Measurements from ENCODE around the gene GFER.
"Not testable (repeated sequence)": the region's sequence is repeated elsewhere in the genome, so short reads cannot be mapped to it uniquely, and the experiment has no call there.

GFER gene

DNA sequence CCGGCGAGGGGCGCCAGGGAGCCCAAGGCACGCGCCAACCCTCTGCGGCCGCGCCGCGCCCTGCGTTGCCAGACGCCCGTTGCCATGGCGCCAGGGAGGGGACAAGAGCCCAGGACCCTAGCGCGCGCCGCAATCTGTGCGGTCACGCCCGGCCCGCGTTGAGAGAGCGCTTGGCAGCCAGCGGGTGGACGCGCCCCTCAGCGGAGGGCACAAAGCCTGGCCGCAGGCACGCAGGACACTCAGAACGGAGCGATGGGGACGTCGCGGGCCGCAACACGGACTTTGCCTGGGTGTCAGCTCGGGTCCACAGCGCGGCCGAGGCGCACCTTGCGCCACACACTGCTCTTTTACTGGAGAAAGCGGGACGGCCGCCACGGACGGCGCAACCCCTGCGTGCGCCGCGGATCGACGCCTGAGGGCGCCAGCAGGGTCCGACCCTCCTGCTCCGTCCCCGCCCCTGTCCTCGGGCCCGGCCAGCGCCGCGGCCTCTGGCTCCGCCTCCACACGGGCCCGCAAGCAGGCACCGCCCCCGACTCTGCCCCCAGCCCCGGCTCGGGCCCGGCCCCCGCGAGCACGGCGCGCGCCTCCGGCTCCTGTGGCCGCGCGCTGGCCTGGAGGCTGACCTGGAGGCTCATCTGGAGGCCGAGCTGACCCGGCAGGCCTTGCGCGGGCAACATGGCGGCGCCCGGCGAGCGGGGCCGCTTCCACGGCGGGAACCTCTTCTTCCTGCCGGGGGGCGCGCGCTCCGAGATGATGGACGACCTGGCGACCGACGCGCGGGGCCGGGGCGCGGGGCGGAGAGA, at the start of gene GFER:
GFER (plus strand) TSS at position 650 of the 803 bp plus-strand sequence; CDS start at position 676, 26 bp downstream.
- peak; percentile 81 for DNase-seq

DNA sequence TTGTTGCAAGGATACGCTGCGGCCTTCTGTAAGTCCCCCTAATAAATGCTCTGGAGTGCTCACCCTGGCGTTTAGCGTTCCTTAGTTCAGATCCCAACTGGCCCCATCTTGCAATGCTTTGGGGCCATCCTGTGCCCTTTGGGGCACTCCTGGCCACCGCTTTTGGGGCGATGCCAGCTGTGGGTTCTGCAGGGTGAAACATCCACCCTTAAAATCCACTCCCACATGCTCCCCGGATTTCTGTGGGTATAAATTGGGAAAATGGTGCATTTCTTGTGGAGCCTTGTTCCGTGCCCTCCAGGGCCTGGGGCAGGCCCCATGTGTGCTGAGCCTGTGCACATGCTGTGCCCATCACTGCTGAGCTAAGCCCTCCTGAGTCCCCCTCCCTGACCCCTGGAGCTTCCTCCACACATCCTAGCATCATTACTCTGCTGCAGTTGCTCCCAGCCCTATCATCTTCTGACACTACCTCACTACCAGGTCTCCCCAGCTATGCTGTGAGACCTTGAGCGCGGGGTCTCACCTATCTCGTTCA, 47.0 kb upstream of the GFER start:
- DNase-seq: no peak

DNA sequence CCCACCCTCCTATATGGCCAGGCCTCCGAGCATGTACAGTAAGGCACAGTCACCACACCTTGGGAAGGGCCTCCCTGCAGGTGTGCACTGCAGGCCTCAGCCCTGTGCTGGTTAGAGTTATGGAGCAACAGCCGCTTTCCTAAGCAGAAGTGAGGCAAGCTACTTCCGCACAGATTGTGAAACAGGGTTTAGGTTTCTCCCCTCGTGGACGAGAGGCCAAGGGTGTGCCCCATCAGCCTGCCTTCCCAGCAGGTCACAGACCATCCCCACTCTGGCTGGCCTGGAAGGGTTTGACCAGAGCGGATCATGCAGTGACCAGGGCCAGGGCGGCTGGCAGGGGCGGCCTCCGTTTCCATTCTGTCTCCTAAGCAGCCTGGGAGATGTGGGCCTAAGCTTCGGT, 45.7 kb upstream of the GFER start:
- no peak for DNase-seq

DNA sequence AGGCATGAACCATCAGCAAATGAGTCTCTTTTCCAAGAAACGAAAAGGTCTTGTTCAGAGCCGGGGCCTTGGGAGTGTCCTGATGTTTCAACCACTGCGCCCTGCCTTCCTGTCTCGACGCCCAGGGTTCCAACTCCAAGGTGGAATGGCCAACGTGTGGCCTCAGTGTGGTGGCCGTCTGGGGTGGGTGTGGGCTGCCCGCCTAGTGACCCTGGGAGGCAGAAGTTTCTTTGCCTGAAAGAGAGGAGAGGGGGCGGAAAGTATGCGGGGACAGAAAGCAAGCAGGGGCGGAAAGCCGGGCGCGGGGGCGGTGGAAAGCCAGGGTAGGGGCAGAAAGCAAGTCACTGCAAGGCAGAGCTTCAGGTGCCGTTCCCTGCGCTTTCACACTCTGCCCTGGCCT, 45.1 kb upstream of the GFER start:
- DNase-seq: no peak

DNA sequence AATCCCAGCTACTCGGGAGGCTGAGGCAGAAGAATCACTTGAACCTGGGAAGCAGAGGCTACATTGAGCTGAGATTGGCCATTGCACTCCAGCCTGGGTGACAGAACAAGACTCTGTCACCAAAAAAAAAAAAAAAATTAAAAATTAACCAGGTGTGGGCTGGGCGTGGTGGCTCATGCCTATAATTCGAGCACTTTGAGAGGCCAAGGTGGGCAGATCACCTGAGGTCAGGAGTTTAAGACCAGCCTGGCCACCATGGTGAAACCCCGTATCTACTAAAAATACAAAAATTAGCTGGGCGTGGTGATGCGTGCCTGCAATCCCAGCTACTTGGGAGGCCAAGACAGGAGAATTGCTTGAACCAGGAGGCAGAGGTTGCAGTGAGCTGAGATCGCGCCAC, 44.2 kb upstream of the GFER start:
- not testable (repeated sequence) for DNase-seq

DNA sequence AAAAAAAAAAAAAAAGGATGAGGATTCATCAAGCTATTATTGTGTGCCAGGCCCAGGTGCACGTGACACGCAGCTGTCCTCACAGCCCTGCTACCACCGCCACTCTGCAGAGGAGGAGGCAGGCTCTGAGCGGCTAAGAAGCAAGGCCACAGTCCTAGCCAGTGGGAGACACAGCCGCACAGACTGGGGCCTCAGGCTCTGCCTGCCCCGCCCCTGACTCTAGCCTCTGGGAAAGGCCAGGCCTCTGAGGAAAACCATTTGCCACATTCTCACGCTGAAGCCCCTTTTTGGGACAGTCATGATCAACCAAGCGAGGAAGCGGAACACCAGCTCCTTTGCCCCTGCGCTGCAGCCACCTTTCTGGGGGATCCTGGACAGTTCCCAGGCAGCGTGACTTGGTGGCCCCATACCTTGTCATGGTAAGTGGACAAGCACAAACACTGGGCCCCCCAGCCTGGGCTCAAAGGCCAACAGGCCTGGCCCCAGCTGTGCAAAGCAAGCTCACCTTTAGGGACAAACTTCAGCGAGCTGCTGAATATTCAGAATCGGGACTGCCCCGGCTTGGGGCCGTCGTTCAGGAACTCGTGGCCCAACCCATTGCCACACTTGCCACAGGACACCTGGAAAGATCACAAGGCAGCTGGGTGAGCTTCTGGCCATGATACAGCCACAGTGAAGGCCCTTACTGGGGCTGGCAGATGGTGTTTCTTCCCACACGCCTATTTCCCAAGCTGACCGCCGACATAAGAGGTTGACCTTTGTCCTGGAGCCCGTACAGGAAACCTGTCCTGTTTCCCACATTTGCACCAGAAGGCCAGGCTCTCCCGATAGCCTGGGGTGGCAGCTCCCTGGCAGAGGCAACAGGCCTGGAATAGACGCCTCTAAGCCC, 43.5 kb upstream of the GFER start:
- DNase-seq: no peak

DNA sequence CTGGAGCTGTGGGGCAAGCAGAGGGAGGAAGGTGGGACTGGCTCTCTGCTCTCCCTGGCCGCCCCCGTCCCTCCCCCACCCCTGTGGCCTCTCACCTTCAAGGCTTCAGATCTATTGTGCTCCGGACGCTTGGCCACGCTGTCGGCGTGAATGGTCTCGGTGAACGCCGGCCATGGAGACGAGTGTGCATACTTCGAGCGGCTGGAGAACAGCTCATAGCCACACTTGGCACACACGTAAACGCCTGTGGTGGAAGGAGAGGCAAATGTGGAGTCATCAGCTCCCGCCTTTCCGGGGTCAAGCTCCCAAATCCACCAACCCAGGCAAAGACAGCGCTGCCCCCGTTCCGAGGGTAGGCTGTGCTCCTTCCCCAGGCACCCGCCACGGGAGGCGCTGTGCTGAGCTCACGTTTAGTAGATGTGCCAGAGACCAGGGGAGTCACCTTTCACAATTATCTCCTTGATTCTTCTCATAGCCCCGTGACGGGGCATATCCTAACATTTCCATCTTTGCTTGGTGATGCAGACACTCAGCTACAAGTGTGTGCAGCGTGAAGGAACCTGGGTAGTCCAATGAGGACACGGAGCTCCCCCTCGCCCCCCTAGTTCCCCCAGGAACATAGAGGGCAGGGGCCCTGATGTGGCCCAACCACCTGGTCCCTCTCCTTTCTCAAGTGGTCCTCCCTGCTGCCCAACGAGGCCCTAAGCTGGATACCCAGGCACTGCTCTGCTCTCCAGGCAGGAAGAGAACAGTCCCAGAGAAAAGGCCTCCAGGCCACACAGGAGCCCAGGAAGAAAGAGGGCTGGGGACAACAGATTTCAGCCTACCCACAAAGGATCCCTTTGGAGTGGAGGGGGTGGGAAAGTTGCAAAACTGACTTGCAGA, 42.6 kb upstream of the GFER start:
- DNase-seq: no peak

DNA sequence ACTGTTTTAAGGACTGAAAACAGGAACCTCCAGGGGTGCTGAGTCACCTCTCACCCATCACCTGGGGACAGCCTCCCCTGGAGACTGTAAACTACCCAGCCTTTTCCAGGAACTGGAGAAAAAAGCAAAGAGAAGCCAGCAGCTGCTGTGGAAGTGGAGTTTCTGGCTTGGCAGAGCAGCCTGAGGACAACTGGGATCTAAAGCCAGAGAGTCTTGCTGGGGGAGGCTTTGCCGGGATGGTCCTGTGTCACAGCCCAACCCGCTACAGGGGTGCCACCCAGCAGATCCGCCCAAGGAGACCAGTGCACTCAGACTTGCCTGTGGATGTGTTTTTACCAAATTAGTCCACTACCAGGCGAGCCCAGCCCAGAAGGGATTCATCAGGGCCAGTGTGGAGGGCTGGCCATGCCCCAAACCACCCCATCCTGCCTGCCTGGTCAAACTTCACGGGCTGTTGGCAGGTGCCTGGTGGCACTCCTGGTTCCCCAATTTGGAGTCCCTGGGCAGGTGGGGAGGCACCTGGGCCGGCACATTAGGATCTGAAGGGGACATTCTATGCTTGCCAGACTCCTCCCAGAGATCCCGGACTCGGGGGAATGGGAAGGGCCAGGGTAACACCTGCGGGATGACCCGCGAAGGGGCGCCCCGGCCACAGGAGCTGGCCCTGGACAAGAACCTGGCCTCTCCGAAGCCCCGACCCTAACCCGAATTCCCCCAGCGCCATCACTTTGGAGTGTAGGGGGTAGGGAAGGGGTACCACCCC, 41.8 kb upstream of the GFER start:
- DNase-seq: no peak

DNA sequence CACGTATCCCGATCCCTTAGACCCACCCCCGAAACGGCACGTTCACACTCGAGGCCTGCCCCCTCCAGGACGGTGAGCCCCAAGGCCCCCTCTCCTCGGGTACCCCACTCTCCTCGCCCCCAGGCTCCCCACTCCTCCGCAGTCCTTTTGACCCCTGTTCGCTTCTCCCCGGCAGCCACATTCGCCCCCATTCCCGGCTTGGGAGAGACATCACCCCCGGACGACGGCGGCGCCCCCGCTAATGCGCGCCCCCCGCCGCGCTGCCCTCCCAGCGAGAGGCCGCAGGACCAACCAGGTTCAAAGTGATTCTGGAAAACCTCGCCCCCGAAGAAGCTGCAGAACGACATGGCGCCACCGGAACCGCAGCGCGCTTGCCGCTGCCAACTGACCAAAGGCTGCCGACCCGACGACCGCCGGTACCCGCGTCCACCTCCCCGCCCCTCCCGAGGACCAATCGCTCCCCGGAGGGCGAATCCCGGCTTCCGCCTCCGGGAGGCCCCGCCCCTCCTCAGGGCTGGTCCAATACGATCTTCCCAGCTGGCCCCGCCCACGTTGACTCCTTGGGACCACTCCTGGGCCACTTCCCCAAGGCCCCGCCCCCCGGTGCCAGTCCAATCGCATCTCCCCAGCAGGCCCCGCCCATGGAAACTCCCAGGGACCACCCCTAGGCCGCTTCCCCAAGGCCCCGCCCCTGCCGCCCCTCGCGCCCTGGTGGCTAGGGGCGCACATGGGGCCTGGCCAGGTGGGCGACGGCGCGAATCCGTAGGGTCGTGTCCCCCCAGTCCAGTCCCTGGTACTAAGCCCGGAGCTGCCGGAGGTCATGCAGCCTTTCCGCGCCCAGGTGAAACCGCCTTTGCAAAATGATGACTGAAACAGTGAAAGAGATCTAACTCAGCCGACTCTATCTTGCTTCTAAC, 40.9 kb upstream of the GFER start, which contains the start of gene MSRB1:
MSRB1 (minus strand) TSS at position 390 of the 917 bp plus-strand sequence; CDS start at position 347, 43 bp downstream.
- DNase-seq: peak; percentile 98

DNA sequence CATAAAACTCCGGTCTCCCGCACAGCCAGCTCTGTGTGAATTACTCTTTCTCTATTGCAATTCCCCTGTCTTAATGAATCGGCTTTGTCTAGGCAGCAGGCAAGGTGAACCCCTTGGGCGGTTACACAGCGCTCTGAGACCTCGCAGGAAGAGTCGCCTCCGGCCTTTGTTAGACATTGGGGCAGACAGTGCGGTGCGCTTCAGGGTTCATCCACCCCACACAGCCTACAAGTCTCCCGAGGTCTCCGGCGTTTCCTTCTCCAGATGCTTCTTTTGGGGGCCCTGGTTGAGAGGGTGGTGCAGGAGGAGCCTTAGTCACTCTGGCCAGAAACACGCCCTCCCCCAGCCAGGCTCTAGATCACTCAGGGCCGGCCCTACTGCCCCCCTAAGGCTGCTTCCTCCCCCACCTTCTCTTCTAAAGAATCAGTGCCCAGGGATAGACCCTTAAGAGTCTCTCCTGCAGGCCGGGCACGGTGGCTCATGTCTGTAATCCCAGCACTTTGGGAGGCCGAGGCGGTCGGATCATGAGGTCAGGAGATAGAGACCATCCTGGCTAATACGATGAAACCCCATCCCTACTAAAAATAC, 39.3 kb upstream of the GFER start:
- no peak for DNase-seq

DNA sequence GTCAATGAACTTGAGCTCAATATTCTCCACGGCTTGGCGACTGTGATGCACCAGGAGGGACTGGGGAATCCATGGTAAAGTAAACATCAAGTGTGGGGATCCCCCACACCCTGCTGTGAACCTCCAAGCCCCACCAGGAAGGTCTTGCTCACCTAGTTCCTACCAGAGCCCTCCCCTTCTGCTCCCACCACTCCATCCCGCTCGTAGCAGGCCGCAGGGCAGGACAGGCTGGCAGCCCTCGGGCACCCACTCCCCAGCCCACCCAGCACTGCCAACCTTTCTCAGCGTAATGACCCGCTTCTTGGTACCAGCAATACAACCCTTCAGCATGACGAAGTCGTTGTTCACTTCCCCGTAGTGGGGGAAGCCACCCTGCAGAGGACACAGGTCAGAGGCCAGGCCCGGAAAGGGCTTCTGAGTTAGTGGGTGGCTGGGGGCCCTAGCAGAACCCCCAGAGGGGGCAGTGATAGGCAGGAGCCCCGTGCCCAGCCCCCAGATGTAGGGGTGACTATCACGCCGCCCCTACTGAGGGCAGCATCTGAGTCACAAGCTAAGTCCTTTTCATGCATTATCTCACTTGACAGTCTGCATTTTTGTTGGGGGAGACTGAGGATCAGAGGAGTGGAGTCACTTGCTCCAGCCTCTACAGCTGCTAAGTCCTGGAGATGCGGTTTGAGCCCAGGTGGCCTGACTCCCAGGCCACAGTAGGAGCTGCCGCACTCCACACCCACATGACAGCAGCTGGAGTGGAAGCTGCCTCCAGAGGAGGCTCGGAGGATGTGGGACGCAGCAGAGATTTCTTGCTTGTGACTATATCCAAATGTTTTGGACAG, 38.2 kb upstream of the GFER start:
- no peak for DNase-seq

DNA sequence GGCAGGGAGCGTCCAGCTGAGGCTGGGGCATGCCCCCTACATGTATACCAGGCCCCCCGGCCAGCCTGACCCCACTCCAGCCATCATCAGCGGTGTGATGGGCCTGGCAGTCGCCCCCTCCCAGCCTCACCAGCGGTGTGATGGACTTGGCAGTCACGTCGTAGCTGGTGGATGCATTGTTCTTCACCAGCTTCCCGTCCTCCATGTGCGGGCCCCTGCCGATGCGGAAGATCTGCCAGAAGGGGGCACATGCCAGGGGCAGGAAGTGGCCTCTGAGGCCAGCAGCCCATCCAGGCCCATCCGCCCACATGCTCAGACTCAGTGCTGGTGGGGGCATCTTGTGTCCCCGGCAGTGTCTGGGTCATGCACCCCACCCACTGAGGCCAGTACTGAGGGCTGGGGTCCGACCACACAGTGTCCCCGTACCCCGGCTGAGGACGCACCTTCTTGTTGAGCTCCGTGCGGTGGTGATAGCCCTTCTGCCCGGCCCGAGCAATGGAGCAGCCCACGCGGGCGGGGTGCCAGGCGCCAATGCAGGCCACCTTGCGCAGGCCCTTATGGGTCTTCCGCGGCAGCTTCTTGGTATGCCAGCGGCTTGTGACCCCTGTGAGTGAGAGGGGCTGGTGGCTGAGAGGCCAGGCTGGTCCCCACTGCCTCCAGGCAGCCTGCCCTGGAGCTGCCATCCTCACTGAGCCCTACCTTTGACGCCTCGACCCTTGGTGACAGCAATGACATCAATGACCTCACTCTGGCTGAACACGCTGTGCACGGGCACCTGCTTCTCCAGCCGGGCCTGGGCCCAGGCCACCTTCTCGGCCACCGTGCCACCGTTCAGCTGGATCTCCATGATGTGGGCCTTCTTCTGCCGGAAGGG, 37.3 kb upstream of the GFER start:
- DNase-seq: no peak

DNA sequence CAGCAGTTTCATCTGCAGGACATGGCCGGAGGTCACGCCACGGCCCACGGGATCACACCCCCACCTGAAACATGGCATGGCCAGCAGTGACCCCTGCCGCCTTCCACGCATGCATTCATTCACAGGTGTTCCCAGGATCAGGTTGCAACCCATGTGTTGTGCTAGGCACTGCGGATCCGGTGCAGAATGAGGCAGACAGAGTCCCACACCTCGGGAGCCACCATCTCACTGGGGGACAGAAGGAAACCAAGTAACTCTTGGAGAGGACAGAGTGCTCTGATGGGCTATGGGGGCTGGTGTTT, 36.7 kb upstream of the GFER start:
- DNase-seq: no peak

DNA sequence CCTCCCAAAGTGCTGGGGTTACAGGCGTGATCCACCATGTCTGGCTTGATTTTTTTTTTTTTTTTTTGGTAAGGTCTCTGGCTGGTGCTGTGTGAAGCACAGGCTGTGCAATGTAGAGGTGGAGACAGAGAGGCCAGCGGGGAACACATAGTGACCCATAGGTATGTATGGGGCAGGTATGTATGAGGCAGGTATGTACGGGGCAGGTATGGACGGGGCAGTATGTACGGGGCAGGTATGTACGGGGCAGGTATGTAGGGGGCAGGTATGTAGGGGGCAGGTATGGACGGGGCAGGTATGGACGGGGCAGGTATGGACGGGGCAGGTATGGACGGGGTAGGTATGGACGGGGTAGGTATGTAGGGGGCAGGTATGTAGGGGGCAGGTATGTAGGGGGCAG, 34.5 kb upstream of the GFER start:
- no peak for DNase-seq

DNA sequence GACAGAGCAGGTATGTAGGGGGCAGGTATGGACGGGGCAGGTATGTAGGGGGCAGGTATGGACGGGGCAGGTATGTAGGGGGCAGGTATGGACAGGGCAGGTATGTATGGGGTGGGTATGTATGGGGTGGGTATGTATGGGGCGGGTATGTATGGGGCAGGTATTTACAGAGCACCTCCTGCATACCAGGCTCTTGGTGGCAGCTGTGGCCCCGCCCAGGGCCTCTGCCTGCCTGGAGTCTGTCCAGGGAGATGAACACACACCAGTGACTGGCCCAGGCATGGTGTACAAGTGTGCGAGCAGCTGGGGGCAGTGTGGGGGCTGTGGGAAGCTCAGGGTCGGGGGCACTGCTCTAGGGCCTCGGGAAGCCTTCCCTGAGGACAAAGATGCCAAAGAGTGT, 33.9 kb upstream of the GFER start:
- DNase-seq: no peak

DNA sequence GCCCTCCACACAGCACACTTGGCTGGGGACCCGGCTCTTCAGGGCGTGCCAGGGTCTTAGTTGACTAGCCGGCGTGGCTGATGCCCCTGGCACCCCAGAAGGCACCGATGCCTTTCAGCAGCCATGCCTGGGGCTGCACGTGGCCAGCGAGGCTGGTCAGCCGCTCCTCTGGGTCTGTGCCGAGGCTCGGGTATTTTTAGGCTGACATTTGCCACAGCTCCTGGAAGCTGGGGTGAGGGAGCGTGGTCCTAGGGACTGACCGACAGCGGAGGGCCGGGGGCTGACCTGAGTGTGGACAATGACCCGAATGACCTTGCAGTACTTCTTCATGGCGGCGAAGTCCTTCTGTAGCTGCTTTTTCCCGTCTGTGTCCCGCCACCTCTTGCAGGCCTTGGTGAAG, 33.4 kb upstream of the GFER start:
- no peak for DNase-seq

DNA sequence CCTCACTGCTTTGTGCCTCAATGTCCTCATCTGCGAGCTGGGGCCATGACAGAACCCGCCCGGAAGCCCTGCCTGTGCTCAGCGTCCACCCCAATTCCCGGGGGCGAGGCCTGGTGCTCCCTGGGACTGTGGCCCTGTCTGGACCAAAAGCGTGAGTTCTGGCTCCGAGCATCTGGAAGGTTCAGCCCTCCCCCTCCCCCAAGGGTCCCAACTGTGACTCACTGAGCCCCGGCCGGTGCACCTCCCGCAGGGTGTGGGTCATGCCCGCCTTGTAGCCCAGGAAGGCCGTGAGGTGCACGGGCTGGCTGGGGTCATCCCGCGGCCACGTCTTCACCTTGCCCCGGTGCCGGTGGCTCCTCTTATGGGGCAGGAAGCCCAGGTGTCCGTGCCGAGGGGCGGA, 30.3 kb upstream of the GFER start:
- no peak for DNase-seq

DNA sequence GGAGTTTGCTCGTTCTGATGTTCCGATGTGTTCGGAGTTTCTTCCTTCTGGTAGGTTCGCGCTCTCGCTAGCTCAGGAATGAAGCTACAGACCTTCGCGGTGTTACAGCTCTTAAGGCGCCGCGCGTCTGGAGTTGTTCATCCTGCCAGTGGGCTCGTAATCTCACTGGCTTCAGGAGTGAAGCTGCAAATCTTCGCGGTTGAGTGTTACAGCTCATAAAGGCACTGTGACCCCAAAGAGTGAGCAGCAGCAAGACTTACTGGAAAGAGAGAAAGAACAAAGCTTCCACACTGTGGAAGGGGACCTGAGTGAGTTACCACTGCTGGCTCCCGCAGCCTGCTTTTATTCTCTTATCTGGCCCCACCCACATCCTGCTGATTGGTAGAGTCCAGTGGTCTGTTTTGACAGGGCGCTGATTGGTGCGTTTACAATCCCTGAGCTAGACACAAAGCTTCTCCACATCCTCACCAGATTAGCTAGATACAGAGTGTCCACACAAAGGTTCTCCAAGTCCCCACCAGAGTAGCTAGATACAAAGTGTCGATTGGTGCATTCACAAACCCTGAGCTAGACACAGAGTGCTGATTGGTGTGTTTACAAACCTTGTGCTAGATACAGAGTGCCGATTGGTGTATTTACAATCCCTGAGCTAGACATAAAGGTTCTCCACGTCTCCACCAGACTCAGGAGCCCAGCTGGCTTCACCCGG, 26.4 kb upstream of the GFER start:
- DNase-seq: not testable (repeated sequence)
